Hematopoietic multipotent progenitor cell treated with erythropoietin and hydrocortisone succinate and interleukin-3 and kit ligand, for 17 days (in vitro differentiated cells): ENCODE data around the gene RABGAP1L.
"Not testable (repeated sequence)": the region's sequence is repeated elsewhere in the genome, so short reads cannot be mapped to it uniquely, and the experiment has no call there.

Source experiments
- DNase-seq: peaks from one replicate; pipeline ENCODE4 v3.0.0-alpha.2; 2015; ENCODE audit warnings: low spot score

RABGAP1L gene

DNA sequence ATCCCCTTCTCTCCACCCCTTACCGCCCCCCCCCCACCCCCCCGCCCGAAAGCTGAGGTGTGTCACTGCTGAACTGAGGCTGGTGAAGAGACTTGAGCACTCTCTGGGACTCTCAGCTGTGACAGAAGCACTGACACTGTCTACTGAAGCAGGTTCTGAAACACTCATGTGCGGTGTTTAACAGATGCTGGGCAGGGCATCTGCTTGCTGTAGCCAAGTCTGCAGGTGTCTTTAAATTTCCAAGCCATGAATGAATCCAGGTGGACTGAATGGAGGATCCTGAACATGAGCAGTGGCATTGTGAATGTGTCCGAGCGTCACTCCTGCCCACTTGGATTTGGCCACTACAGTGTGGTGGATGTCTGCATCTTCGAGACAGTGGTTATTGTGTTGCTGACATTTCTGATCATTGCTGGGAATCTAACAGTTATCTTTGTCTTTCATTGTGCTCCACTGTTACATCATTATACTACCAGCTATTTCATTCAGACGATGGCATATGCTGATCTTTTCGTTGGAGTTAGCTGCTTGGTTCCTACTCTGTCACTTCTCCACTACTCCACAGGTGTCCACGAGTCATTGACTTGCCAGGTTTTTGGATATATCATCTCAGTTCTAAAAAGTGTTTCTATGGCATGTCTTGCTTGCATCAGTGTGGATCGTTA, 288.7 kb downstream of the RABGAP1L start, which contains the start of gene GPR52:
Gene GPR52, plus strand, starts transcription at position 99 of the 665 bp plus-strand sequence. Its CDS starts 148 bp downstream, at position 247.
- no peak for DNase-seq

DNA sequence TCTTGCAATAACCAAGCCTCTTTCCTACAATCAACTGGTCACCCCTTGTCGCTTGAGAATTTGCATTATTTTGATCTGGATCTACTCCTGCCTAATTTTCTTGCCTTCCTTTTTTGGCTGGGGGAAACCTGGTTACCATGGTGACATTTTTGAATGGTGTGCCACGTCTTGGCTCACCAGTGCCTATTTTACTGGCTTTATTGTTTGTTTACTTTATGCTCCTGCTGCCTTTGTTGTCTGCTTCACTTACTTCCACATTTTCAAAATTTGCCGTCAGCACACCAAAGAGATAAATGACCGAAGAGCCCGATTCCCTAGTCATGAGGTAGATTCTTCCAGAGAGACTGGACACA, 289.2 kb downstream of the RABGAP1L start:
- DNase-seq = no peak

DNA sequence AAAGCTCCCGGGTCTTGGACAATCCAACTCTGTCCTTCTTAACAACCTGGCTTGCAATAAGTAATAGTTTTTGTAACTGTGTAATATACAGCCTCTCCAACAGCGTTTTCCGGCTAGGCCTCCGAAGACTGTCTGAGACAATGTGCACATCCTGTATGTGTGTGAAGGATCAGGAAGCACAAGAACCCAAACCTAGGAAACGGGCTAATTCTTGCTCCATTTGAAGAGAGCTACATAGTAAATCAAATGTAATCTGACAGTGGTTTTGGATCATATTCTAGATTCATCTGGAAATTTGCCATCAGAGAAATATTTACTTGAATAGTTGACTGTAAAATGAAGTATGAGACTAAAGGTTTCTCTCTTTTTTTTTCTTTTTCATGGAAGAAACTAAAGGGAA, 289.7 kb downstream of the RABGAP1L start:
- no peak for DNase-seq

DNA sequence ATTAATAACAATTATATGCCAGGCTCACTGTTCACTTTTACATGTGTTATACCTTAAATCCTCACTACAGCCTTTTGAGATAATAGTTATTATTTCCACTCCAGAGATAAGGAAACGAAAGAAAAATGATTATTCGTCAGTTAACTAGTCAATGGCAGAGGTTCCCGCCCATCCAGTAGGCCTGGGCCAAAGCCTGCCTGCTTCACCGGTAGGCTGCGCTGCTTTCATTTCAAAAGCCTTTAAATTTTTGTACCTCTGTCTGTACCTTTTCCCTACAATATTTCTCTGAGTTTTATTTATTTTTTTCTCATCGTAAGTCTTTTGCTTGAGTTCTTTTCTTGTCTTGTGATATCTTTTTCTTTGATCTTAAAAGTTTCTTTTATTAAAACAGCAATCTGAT, 292.1 kb downstream of the RABGAP1L start:
- no peak for DNase-seq

DNA sequence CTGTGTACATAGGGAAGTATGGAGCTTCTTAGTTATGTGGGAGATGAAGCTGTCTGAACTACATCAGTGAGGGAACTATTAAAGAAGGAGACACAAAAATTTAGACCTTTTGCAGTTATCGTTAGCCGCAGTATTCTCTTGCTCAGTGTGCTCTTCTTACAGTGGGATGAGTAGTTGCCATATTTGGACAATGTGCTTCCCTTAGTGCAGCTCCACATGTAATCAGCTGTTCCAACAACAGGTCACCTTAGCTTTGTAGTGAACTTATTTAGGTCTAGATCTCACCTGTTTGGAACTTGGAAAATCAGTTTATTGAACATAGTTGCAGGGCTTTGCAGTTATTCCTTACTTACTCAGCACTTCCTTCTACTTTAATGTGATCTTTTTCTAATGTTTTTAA, 306.5 kb downstream of the RABGAP1L start:
- DNase-seq = no peak

DNA sequence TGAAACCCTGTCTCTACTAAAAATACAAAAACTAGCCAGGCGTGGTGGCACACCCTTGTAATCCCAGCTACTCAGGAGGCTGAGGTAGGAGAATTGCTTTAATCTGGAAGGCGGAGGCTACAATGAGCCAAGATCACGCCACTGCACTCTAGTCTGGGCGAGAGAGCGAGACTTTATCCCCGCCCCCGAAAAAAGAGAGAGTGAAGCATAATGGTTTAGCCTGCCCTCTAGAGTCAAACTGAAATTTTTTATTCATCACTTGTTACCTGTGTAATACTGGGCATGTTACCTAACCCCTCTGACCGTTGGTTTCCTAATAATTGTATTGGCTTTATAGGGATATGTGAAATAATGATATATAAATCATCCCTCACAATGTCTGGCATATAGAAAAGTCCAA, 307.3 kb downstream of the RABGAP1L start:
- no peak for DNase-seq

DNA sequence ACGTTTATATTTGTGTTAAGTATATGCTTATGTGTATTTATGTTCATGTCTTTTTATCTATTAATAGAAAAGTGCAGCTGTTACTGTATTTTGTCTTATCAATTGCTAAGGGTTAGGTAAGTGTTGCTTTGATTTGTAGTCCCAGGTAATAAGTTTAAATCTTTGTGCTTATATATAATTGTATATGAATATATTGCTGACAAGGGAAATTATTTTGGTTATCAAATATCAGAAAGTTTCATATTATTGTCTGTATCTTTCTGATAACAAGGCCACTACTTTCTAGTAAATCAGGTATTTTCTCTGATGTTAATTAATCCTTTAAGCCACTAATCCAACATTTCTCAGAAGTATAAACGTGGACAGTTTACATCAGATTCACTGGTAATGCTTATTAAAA, 309.7 kb downstream of the RABGAP1L start:
- no peak for DNase-seq

DNA sequence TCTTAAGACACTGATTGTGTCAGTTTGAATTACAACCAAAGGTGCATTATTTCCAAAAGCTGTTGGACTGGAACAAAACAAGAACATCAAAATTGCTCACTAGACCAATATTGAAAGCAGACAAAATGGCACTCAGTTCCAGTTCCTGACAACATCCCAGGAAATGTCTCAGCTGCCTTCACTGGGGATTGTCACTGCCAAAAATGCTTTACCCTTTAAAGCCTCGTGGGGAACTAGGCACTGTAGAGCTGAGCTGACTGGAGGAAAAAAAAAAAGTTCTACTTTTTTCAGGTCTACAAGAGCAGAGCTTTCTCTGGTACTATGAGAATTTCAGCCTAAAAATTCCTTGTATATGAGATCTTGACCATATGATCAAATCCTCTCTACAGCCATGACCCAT, 310.4 kb downstream of the RABGAP1L start:
- DNase-seq = no peak

DNA sequence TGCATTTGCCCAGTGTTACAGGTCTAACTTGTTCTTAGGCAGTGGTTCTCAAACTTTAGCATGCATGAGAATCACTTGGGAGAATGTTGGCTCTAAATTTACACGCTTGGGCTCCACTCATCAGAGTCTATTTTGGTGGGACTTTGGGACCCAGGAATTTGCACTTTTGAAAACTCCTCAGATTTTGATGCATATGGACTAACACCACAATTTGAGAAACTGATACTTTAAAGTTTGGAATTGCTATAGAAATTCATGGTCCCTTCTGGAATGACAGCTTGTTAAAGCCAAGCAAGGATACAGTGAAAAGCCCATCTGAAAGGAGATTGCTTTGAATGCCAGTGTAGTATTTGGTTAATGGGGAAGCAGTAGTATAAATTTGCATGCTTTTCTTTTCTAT, 320.0 kb downstream of the RABGAP1L start:
- DNase-seq = no peak

DNA sequence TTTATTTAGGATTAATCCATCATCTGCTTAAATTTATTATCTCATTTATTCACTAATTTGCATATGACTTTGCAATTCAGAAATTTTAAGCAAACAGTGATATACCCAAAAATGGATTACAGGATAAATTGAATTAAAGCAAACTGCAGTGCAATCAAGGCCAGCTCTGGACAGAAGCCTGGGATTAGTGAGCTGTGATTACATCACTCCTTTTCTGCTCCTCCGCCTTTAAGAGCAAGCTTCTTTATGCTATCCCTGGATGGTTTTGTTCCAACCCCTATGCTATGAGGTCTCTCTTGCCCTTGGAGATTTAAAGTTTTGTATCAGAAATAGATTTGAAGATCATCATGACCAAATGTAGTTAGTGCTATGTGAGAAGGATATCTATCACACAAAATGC, 321.0 kb downstream of the RABGAP1L start:
- no peak for DNase-seq

DNA sequence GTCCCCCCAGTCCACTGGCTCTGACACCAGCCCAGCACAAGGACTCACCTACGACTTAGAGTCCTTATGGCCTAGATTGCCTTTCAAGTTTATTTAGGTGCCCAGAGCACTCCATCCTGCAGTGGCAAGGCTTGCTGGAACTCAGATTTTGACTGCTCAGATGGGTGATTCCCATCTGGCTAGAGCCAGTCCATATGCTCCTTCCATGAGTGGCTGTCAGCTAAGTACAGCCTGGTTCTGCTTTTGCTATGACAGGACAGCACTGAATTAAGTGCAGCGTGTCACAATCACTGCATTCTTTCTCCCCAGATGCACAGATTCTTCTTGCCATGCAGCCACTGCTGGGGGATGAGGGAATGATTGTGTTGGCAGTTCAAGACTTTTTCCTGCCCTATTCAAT, 332.3 kb downstream of the RABGAP1L start:
- DNase-seq = no peak

DNA sequence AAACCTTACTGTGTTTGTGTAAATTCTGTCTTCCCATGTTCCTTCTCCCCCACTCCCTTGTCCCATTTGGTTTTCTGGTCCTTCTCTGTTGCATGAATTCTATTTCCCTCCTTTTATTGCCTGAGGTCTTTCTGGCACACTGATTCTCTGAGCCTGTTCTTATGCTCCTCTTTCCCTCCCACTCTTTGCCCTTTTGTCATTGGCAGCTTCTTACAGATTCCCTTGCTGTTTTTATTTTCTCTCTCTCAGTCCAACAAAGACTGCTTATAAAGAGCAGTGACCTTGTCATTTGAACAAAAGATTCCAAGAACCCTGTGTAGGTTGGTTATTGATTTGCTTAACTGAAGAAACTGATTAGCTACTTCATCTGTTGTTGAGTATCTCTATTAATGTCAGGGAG, 338.2 kb downstream of the RABGAP1L start:
- DNase-seq = no peak

DNA sequence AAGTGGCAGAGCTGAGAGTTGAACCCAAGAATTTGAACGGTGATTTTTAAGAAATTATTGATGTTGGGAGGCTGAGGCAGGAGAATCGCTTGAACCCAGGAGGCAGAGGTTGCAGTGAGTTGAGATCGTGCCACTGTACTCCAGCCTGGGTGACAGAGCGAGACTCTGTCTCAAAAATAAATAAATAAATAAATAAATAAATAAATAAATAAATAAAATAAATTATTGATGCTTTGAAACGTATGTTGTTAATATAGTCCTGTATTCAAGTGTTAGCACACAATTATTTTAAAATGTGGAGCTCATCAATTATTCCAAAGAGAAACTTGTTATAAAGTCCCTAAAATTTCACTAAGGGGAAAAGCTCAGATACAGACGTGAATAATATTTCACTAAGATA, 357.4 kb downstream of the RABGAP1L start:
- DNase-seq = not testable (repeated sequence)

DNA sequence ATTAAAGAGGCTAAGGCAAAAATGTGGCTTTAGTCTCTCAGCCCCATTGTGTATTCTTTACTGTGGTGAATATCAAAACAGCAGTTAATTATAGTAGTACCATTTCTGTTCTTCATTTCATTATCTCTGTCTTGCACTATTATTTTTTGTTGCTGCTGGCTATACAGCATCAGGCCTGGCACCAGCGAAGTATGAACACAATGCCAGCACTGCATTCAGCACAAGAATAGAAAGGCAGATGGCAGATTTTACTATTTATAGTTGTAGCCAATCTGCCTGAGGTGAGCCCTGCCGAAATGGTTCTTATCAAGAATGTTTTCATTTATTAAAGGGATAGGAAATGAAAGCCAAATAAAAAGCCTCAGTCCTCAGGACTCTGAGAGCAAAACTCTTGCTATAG, 360.5 kb downstream of the RABGAP1L start:
- DNase-seq = no peak

DNA sequence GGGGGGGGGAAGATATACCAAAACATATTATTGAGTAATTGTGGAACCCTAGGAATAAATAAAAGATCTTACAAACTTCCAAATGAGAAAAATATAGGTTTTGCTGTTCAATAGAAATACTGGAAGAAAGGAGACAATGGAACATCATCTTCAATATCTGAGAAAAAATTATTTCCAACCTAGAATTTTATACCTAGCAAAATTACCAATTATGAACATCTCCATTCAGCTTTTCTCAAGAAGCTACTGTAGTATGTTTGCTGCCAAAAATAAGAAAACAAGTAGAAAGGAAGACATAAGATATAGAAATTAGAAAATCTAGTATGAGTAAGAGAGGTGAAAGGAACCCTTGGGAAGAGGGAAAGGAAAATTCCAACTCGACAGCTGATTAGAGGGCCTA, 372.4 kb downstream of the RABGAP1L start:
- no peak for DNase-seq

DNA sequence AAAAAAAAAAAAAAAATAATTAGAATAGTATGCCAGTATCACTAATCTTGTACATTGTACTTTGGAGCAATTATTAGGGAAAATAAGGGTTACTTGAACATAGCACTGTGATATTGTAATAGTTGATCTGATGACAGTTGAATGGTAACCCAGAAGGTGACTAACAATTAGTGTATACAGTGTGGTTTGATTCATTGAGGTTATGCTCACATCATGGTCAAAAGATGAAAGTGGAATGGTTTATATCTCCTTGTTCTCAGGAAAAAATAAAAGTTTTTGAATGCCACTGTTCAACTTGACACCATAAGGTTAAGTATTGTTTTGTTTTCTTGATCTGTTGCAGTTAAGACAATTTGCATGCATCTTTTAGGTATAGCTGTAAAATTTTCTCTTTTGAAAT, 375.5 kb downstream of the RABGAP1L start:
- no peak for DNase-seq

DNA sequence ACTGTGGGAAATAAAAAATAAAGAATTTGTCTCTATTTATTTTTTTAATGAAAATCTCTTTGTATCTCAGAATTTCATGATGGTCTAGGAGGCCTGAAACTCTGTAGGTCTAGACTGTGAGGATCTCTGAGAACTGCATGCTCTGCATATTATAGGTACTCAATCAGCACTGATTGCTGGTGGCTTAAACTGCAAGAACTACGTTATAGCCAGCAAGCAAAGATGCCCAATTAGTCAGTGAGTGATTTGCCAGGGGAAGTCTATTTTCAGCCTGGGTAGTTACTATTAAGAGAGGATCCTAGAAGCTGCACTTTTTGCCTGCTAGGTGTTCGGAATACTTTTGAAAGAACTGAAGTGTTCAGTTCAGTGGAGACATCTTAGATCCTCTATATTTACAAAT, 375.9 kb downstream of the RABGAP1L start:
- DNase-seq = no peak

DNA sequence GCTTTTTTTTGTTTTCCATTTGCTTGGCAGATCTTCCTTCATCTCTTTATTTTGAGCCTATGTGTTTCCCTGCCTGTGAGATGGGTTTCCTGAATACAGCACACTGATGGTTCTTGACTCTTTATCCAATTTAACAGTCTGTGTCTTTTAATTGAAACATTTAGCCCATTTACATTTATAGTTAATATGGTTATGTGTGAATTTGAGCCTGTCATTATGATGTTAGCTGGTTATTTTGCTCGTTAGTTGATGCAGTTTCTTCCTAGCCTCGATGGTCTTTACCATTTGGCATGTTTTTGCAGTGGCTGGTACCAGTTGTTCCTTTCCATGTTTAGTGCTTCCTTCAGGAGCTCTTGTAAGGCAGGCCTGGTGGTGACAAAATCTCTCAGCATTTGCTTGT, 384.1 kb downstream of the RABGAP1L start:
- DNase-seq = not testable (repeated sequence)

DNA sequence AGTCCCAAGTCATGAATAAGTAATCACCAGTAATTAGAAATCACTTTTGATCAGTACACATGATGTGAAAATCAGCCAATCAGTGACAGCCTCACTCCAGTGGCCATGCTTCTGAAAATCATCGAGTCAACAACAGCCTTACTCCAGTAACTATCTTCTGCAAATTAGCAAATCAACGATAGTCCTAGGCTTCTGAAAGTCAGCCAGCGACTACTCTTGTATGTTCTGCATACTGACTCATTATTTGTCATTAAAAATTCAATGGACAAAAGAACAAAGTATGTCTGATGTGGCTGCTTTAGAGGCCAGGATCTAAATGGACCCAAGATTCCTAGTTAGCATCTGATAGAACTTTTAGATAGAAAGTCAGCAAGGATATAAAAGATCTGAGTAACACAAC, 391.0 kb downstream of the RABGAP1L start:
- DNase-seq = no peak

DNA sequence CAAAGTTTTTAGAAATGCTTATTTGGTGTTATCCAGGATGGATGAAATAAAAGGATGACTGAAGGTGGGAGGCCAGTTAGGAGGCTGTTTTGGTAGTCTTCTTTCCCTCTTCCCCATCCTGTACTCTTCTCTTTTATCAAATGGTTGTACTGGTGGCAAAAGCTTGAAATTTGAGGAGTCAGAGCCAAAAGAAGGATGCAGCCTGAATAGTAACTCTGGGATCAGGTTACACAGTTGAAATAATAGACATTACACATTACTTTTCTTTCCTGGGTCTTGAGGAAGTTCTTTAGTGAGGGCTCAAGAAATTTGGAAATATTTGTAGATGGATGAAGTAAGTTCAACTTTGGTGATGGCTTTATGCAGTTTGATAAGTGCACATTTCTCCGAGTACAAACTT, 397.1 kb downstream of the RABGAP1L start:
- no peak for DNase-seq

DNA sequence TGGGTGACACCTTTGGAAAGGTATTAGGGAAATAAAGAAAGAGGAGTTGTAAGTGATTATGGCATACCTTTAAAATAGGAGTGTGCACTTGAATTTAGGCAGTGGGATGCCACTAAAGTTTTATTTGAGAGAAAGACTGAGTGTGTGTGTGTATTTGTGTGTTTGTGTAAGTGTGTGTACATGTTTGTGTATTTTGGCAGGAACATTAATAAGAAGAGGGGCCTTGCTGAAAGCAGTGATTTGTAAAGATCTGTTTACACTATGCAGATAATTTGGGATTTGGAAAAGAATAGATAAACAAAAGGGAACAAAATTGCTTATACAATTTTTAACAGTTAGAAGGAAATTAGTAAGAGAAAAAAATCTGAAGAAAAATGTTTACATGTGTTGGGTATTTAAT, 409.2 kb downstream of the RABGAP1L start:
- no peak for DNase-seq

DNA sequence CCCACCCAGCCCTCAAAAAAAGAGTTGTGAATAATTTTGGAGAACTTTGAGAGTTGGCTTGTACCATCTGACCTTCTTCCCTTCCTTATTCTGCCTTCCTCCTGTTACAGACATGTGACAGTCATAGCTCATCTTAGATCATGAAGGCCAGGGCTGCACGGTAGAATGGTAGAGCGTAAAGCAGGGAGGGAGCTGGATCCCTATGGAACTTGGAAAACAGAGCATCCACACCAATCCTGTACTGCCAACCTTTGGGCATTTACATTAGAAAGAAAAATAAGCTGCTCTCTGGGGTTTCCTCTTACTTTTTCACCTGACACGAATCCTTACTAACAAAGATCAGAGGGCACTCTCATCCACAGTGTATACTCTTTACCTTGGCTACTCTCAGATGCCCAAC, 409.9 kb downstream of the RABGAP1L start:
- DNase-seq = no peak

DNA sequence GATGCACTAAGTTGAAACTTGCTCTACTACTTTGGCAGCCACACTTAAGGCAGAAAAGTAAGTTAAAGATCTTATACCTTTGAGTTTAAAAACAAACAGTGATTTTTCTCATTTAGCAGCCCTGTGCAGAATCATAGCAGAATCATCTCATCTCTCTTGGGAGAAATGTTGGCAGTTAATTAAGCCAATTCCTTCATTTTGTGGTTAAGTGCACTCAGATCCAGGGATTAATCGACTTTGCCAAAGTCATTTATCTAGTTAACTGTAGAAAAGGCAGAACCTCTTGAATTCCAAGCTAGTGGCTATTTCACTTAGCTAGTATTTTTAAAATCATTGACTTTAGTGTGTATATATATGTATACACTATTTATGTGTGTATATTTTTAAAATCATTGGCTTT, 413.5 kb downstream of the RABGAP1L start:
- no peak for DNase-seq

DNA sequence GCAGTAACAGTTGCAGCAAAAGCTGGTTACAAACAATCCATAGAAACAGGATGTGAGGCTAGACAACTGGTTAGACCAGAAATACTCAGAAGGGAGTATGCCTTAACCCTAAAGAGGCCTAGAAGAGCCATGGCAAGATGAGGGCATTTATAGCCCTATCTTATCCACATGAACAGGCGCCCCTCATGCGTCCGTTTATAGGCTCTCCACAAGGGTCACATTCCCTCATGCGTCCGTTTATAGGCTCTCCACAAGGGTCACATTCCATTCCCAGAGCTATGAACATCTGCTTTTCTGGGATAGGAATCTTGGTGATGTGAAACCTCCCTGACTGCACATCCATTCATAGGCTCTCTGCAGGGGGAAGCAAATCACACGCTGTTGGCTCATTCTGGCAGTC, 416.8 kb downstream of the RABGAP1L start:
- DNase-seq = not testable (repeated sequence)

DNA sequence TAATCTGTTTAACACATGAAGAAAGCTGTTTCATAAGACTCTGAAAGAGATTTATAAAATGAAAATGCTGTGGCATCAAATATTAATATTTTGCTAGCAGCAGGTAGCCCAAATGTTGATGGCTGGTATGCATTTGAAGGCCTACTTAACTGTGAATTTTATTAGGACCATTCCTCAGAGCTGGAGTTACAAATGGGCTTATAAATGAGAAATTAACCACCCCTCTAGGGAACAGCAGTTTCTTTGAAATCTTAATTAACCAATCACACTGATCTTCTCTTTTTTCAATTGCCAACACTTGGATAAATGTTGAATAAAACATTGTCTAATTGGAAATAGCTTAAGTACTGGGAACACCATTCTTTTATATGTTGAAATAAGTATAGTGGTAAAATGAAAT, 418.4 kb downstream of the RABGAP1L start:
- DNase-seq = no peak
